GM23338 (cell line): Measurements from ENCODE around the gene ZCCHC10. TPM values are rescaled to one million over a fixed set of nuclear protein-coding genes. Genes with fewer than 3 reads are reported as not detected.

Experiments
- ATAC-seq: fragments of 200-7000 bp; cut with Tn5 transposase; 3 replicates; pipeline ENCODE4 v1.9.1; 2020
- DNase-seq: peaks from one replicate; pipeline ENCODE4 v3.0.0-alpha.2; 2015; ENCODE audit warnings: low spot score
- H2AFZ ChIP-seq: fragments of 200-600 bp; sonication (generic); 2 replicates; pipeline ENCODE4 v1.8.0; 2016; ENCODE audit warnings: antibody characterized with exemption, mild to moderate bottlenecking, moderate library complexity
- H3F3A ChIP-seq: fragments of 200-600 bp; sonication (generic); replicated peaks from 2 replicates; pipeline ENCODE4 v1.8.0; 2017; ENCODE audit warnings: antibody characterized with exemption, mixed run types, low read depth
- H3K27ac ChIP-seq: fragments of 200-600 bp; sonication (generic); 2 replicates; pipeline ENCODE4 v1.6.1; 2016; ENCODE audit warnings: low read depth
- H3K27me3 ChIP-seq: fragments of 200-600 bp; sonication (generic); 2 replicates; pipeline ENCODE4 v1.8.0; 2016; ENCODE audit warnings: mild to moderate bottlenecking, mixed run types, moderate library complexity; ENCODE audit not compliant: insufficient read depth
- H3K36me3 ChIP-seq: fragments of 200-600 bp; sonication (generic); 2 replicates; pipeline ENCODE4 v1.8.0; 2016; ENCODE audit warnings: mild to moderate bottlenecking; ENCODE audit not compliant: insufficient read depth
- H3K4me1 ChIP-seq: fragments of 200-600 bp; sonication (generic); 2 replicates; pipeline ENCODE4 v1.8.0; 2016; ENCODE audit warnings: mild to moderate bottlenecking, moderate library complexity; ENCODE audit not compliant: insufficient read depth
- H3K4me2 ChIP-seq: fragments of 200-600 bp; sonication (generic); 2 replicates; pipeline ENCODE4 v1.7.1; 2017; ENCODE audit warnings: mixed run types
- H3K4me3 ChIP-seq: fragments of 200-600 bp; sonication (generic); 2 replicates; pipeline ENCODE4 v1.6.1; 2016; ENCODE audit warnings: mixed run types
- H3K79me2 ChIP-seq: fragments of 200-600 bp; sonication (generic); replicated peaks from 2 replicates; pipeline ENCODE4 v1.8.0; 2017; ENCODE audit warnings: mild to moderate bottlenecking; ENCODE audit not compliant: insufficient read depth
- H3K9me2 ChIP-seq: fragments of 200-600 bp; sonication (generic); 2 replicates; pipeline ENCODE4 v1.8.0; 2017; ENCODE audit not compliant: insufficient read depth
- H4K20me1 ChIP-seq: fragments of 200-600 bp; sonication (generic); replicated peaks from 2 replicates; pipeline ENCODE4 v1.8.0; 2017; ENCODE audit warnings: mild to moderate bottlenecking; ENCODE audit not compliant: insufficient read depth
- H3K27ac Mint-ChIP-seq: 2 replicates; pipeline ENCODE4 v1.8.0; 2020; ENCODE audit warnings: inconsistent platforms, mild to moderate bottlenecking, moderate library complexity, mixed read lengths
- H3K27me3 Mint-ChIP-seq: 3 replicates; pipeline ENCODE4 v1.8.0; 2022; ENCODE audit warnings: low read depth, mild to moderate bottlenecking, moderate library complexity, mixed read lengths, inconsistent platforms; ENCODE audit not compliant: insufficient read depth, poor library complexity
- H3K36me3 Mint-ChIP-seq: 3 replicates; pipeline ENCODE4 v1.8.0; 2021; ENCODE audit warnings: low read depth, mild to moderate bottlenecking, inconsistent platforms, moderate library complexity, mixed read lengths
- H3K4me1 Mint-ChIP-seq: 3 replicates; pipeline ENCODE4 v1.8.0; 2020; ENCODE audit warnings: mild to moderate bottlenecking, inconsistent platforms, mixed read lengths
- H3K4me3 Mint-ChIP-seq: 3 replicates; pipeline ENCODE4 v1.8.0; 2021; ENCODE audit warnings: moderate library complexity, mild to moderate bottlenecking, inconsistent platforms, mixed read lengths
- H3K9me3 Mint-ChIP-seq: 3 replicates; pipeline ENCODE4 v1.8.0; 2020; ENCODE audit warnings: moderate library complexity, mild to moderate bottlenecking, inconsistent platforms, mixed read lengths
- CREB1 ChIP-seq: fragments of 250-450 bp; sonication (Bioruptor Pico); IDR thresholded peaks from 2 replicates; pipeline ENCODE4 v1.5.0; 2020; ENCODE audit warnings: low read depth, mild to moderate bottlenecking, moderate library complexity
- CTCF ChIP-seq, 2 experiments: fragments of 200-600 bp in 1 of 2; sonication (generic) in 1 of 2; conservative IDR thresholded peaks; 2 replicates each; pipeline versions ENCODE4 v1.5.1 to v1.6.1; 2016 to 2017; ENCODE audit warnings: antibody characterized with exemption in 2 of 2, low read depth in 2 of 2, mild to moderate bottlenecking in 2 of 2, moderate library complexity in 1 of 2
- ETS1 ChIP-seq: IDR thresholded peaks from 2 replicates; pipeline ENCODE4 v1.6.1; 2016; ENCODE audit warnings: antibody characterized with exemption
- EZH2 ChIP-seq: fragments of 200-600 bp; sonication (generic); IDR thresholded peaks from one replicate; pipeline ENCODE4 v1.8.0; 2017; ENCODE audit warnings: antibody characterized with exemption, mild to moderate bottlenecking, low read depth; ENCODE audit not compliant: unreplicated experiment
- EZH2phosphoT487 ChIP-seq: fragments of 200-600 bp; sonication (generic); IDR thresholded peaks from one replicate; pipeline ENCODE4 v1.8.1; 2018; ENCODE audit warnings: antibody characterized with exemption; ENCODE audit not compliant: unreplicated experiment
- JUNB ChIP-seq: IDR thresholded peaks from one replicate; pipeline ENCODE4 v1.6.1; 2016; ENCODE audit warnings: antibody characterized with exemption; ENCODE audit not compliant: unreplicated experiment
- NANOG ChIP-seq: IDR thresholded peaks from 2 replicates; pipeline ENCODE4 v1.6.1; 2016; ENCODE audit warnings: antibody characterized with exemption, borderline replicate concordance
- POLR2AphosphoS5 ChIP-seq: IDR thresholded peaks from 2 replicates; pipeline ENCODE4 v1.6.1; 2016; ENCODE audit warnings: antibody characterized with exemption, low read depth
- STAT1 ChIP-seq: IDR thresholded peaks from one replicate; pipeline ENCODE4 v1.6.1; 2016; ENCODE audit warnings: antibody characterized with exemption; ENCODE audit not compliant: unreplicated experiment
- ZNF114 ChIP-seq: fragments of 250-450 bp; sonication (Bioruptor Pico); IDR thresholded peaks from 2 replicates; pipeline ENCODE4 v1.5.0; 2020; ENCODE audit warnings: mild to moderate bottlenecking, moderate library complexity
- ZNF331 ChIP-seq: fragments of 250-450 bp; sonication (Bioruptor Pico); IDR thresholded peaks from 2 replicates; pipeline ENCODE4 v1.5.0; 2020; ENCODE audit warnings: low read depth, mild to moderate bottlenecking, moderate library complexity
- polyA plus RNA-seq: library from polyadenylated mRNA; unstranded; fragments of >200 nt; fragmentation: Nextera tagmentation; extraction: Ambion mirVana; gene quantifications from 2 replicates; pipeline ENCODE4 v1.2.1, GENCODE V29; 2016
- total RNA-seq: library from RNA; depleted of rRNA; stranded (reverse); fragments of >200 nt; shearing (Covaris generic); gene quantifications from 2 replicates; pipeline ENCODE4 v1.2.3, GENCODE V29; 2014
- TF ChIP-seq, protein P1 (sequence below): IDR thresholded peaks from one replicate; pipeline ENCODE4 v1.6.1; 2018; ENCODE audit warnings: antibody characterized with exemption; ENCODE audit not compliant: unreplicated experiment

Gene ZCCHC10
- total and polyA plus RNA-seq, 2 experiments from 2014 or later, result 25.3 to 90.1 TPM

DNA sequence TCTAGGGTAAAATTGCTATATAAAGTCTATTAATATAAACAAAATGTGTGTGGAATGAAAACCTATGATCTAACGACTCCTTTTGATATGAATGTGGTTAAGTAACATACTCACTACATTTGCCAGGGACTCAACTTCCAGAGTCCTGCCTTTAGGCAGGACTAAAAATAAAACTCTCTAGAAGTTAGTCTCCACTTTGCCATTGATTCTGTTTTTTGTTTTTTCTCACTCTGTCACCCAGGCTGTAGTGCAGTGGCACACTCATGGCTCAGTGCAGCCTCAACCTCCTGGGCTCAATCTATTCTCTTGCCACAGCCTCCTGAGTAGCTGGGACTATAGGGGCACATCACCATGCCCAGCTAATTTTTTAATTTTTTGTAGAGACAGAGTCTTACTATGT, 30.0 kb downstream of the ZCCHC10 start (continued):
- TF ChIP-seq EZH2phosphoT487, result no peak
- no peak for TF ChIP-seq CREB1 (CRISPR knock-in tag)

GRCh38 chr5:132987531-132988408, 38.6 kb downstream of the ZCCHC10 start:
- peaks cover 15% of the 10 kb centered on the region for H3K9me3 Mint-ChIP-seq
- H3K4me1 ChIP-seq, result peaks cover 5% of the 10 kb centered on the region
- peak overlapping the region; percentile 33; the same call in 1 of the 2 replicates for H3K27ac ChIP-seq
- H3K4me3 ChIP-seq, result peak overlapping the region; percentile 35
- no peak overlapping the region; the same call in 1 of the 2 replicates for H3K27ac Mint-ChIP-seq
- H3K79me2 ChIP-seq, result no peaks in the 10 kb centered on the region
- no peaks in the 10 kb centered on the region for H3F3A ChIP-seq
- H3K36me3 ChIP-seq, result no peaks in the 10 kb centered on the region; the same call in 1 of the 2 replicates
- 0 out of 2 replicates have a peak overlapping the region, but pooled peaks have one; percentile 22 for H3K4me2 ChIP-seq
- ATAC-seq (peak; percentile 60; the same call in 2 of the 3 replicates), DNase-seq (peak; percentile 33)
- no peaks in the 10 kb centered on the region for H4K20me1 ChIP-seq
- H3K4me3 Mint-ChIP-seq, result no peak overlapping the region
- no peaks in the 10 kb centered on the region for H3K9me2 ChIP-seq
- H3K36me3 Mint-ChIP-seq, result no peaks in the 10 kb centered on the region; the same call in 2 of the 3 replicates
- no peaks in the 10 kb centered on the region for H3K27me3 ChIP-seq
- peaks cover 2% of the 10 kb centered on the region for H3K27me3 Mint-ChIP-seq
- no peaks in the 10 kb centered on the region for H3K4me1 Mint-ChIP-seq
- peak overlapping the region; percentile 88 for H2AFZ ChIP-seq
- no peak for TF ChIP-seq ETS1
- TF ChIP-seq NANOG, result no peak
- TF ChIP-seq, protein P1, sequence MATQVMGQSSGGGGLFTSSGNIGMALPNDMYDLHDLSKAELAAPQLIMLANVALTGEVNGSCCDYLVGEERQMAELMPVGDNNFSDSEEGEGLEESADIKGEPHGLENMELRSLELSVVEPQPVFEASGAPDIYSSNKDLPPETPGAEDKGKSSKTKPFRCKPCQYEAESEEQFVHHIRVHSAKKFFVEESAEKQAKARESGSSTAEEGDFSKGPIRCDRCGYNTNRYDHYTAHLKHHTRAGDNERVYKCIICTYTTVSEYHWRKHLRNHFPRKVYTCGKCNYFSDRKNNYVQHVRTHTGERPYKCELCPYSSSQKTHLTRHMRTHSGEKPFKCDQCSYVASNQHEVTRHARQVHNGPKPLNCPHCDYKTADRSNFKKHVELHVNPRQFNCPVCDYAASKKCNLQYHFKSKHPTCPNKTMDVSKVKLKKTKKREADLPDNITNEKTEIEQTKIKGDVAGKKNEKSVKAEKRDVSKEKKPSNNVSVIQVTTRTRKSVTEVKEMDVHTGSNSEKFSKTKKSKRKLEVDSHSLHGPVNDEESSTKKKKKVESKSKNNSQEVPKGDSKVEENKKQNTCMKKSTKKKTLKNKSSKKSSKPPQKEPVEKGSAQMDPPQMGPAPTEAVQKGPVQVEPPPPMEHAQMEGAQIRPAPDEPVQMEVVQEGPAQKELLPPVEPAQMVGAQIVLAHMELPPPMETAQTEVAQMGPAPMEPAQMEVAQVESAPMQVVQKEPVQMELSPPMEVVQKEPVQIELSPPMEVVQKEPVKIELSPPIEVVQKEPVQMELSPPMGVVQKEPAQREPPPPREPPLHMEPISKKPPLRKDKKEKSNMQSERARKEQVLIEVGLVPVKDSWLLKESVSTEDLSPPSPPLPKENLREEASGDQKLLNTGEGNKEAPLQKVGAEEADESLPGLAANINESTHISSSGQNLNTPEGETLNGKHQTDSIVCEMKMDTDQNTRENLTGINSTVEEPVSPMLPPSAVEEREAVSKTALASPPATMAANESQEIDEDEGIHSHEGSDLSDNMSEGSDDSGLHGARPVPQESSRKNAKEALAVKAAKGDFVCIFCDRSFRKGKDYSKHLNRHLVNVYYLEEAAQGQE, result no peak
- TF ChIP-seq CTCF (conservative IDR thresholded peaks at IDR 0.05; ENCODE audit: low read depth in 2 of 2), result no peak
- TF ChIP-seq CREB1 (CRISPR knock-in tag), result no peak
- TF ChIP-seq ZNF114, result no peak
- TF ChIP-seq EZH2phosphoT487, result no peak
- TF ChIP-seq POLR2AphosphoS5, result no peak
- TF ChIP-seq STAT1, result no peak
- TF ChIP-seq ZNF331 (CRISPR knock-in tag), result no peak
- TF ChIP-seq EZH2, result no peak
- no peak for TF ChIP-seq JUNB
